GM12872 (cell line): ENCODE results near the gene ADH7.

Experiments used
- CTCF ChIP-seq: IDR thresholded peaks from 3 replicates; pipeline ENCODE4 v1.5.1; 2011; ENCODE audit warnings: low read depth, mild to moderate bottlenecking, low read length, moderate library complexity; ENCODE audit not compliant: insufficient read depth

ADH7 gene

GRCh38 chr4:99389606-99390005 is 45.5 kb downstream of the ADH7 start:
- TF ChIP-seq CTCF, result no peak

GRCh38 chr4:99383833-99384392 is 51.2 kb downstream of the ADH7 start:
- no peak for TF ChIP-seq CTCF

GRCh38 chr4:99383399-99383798 is 51.7 kb downstream of the ADH7 start:
- TF ChIP-seq CTCF, result no peak

GRCh38 chr4:99382745-99383360 is 52.3 kb downstream of the ADH7 start:
- no peak for TF ChIP-seq CTCF

GRCh38 chr4:99381588-99382175 is 53.5 kb downstream of the ADH7 start:
- TF ChIP-seq CTCF, result no peak

- TF ChIP-seq CTCF, result no peak
These were observed 55.6 kb downstream of the ADH7 start for GRCh38 chr4:99379571-99379970.

- TF ChIP-seq CTCF, result no peak
These were observed 56.3 kb downstream of the ADH7 start for GRCh38 chr4:99378876-99379275.
